ENCODE data around the gene PUM1.

GRCh38 chr1:31000301-31000700, 65.2 kb downstream of the PUM1 start:
- no peak for TF ChIP-seq CTCF (conservative IDR thresholded peaks at IDR 0.05)
- TF ChIP-seq ZFX (IDR thresholded peaks at IDR 0.05), result no peak
